Measurements from ENCODE around the gene TEN1. TPM values are rescaled to one million over a fixed set of nuclear protein-coding genes. Genes with fewer than 3 reads are reported as not detected.

TEN1 gene
- total and polyA plus RNA-seq, 4 donors: 20.6 to 33.5 (median 29.0) TPM

GRCh38 chr17:76023900-76024237, 44.8 kb downstream of the TEN1 start:
- DNase-seq (no peak), ATAC-seq (ENCODE audit: insufficient read depth, low FRiP score) (no peak)
- Histone ChIP-seq H3K9me3 (ENCODE audit: control insufficient read depth in 4 of 4, insufficient read depth in 3 of 4, low read length in 3 of 4) (no peaks in the 10 kb centered on the region), H3K36me3 (ENCODE audit: control insufficient read depth in 4 of 4, insufficient read depth in 4 of 4, low read length in 4 of 4) (peaks cover 0 to 2% (median 0%) of the 10 kb centered on the region in 4 donors), H3K4me1 (ENCODE audit: control insufficient read depth in 5 of 5, insufficient read depth in 5 of 5, low read length in 5 of 5) (no peaks in the 10 kb centered on the region), H3K4me3 (no peak overlapping the region), H3K9ac (ENCODE audit: insufficient read depth in 1 of 2, low read length in 2 of 2) (no peak overlapping the region), H3K27me3 (ENCODE audit: control insufficient read depth in 3 of 3, insufficient read depth in 3 of 3, low read length in 2 of 3) (no peaks in the 10 kb centered on the region), H3K27ac (ENCODE audit: low read depth in 1 of 2, low read length in 1 of 2) (no peak overlapping the region)
- 93 to 94% methylated on average over 9 of the region's 9 CpGs for WGBS, 2 donors
- TF ChIP-seq, protein P1, sequence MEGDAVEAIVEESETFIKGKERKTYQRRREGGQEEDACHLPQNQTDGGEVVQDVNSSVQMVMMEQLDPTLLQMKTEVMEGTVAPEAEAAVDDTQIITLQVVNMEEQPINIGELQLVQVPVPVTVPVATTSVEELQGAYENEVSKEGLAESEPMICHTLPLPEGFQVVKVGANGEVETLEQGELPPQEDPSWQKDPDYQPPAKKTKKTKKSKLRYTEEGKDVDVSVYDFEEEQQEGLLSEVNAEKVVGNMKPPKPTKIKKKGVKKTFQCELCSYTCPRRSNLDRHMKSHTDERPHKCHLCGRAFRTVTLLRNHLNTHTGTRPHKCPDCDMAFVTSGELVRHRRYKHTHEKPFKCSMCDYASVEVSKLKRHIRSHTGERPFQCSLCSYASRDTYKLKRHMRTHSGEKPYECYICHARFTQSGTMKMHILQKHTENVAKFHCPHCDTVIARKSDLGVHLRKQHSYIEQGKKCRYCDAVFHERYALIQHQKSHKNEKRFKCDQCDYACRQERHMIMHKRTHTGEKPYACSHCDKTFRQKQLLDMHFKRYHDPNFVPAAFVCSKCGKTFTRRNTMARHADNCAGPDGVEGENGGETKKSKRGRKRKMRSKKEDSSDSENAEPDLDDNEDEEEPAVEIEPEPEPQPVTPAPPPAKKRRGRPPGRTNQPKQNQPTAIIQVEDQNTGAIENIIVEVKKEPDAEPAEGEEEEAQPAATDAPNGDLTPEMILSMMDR (IDR thresholded peaks at IDR 0.05; ENCODE audit: control extremely low read depth, extremely low read depth): no peak

GRCh38 chr17:76024353-76024752, 45.3 kb downstream of the TEN1 start:
- Histone ChIP-seq H3K4me1 (ENCODE audit: control insufficient read depth in 5 of 5, insufficient read depth in 5 of 5, low read length in 5 of 5) (peaks cover 0 to under 1% (median 0%) of the 10 kb centered on the region in 5 donors), H3K27me3 (ENCODE audit: control insufficient read depth in 3 of 3, insufficient read depth in 3 of 3, low read length in 2 of 3) (no peaks in the 10 kb centered on the region), H3K9me3 (ENCODE audit: control insufficient read depth in 4 of 4, insufficient read depth in 3 of 4, low read length in 3 of 4) (no peaks in the 10 kb centered on the region), H3K4me3 (no peak overlapping the region), H3K36me3 (ENCODE audit: control insufficient read depth in 4 of 4, insufficient read depth in 4 of 4, low read length in 4 of 4) (peaks cover 0 to 2% (median 0%) of the 10 kb centered on the region in 4 donors), H3K27ac (ENCODE audit: low read depth in 1 of 2, low read length in 1 of 2) (no peak overlapping the region), H3K9ac (ENCODE audit: insufficient read depth in 1 of 2, low read length in 2 of 2) (no peak overlapping the region)
- TF ChIP-seq, protein P1 (IDR thresholded peaks at IDR 0.05; ENCODE audit: control extremely low read depth, extremely low read depth): no peak
- ATAC-seq (ENCODE audit: insufficient read depth, low FRiP score) (no peak), DNase-seq (no peak)
- 76 to 84% methylated on average over 9 of the region's 9 CpGs for WGBS, 2 donors

- H3K9ac ChIP-seq (ENCODE audit: insufficient read depth in 1 of 2, low read length in 2 of 2): no peak overlapping the region
- H3K27ac ChIP-seq (ENCODE audit: low read depth in 1 of 2, low read length in 1 of 2): no peak overlapping the region
- peaks cover 0 to 6% (median 0%) of the 10 kb centered on the region in 5 donors for H3K4me1 ChIP-seq (ENCODE audit: control insufficient read depth in 5 of 5, insufficient read depth in 5 of 5, low read length in 5 of 5)
- whole genome bisulfite sequencing, 2 donors: 67 to 89% methylated on average over 12 of the region's 12 CpGs
- H3K4me3 ChIP-seq: no peak overlapping the region
- H3K9me3 ChIP-seq (ENCODE audit: control insufficient read depth in 4 of 4, insufficient read depth in 3 of 4, low read length in 3 of 4): no peaks in the 10 kb centered on the region
- no peaks in the 10 kb centered on the region for H3K27me3 ChIP-seq (ENCODE audit: control insufficient read depth in 3 of 3, insufficient read depth in 3 of 3, low read length in 2 of 3)
- ATAC-seq (ENCODE audit: insufficient read depth, low FRiP score) (no peak), DNase-seq (no peak)
- TF ChIP-seq, protein P1 (IDR thresholded peaks at IDR 0.05; ENCODE audit: control extremely low read depth, extremely low read depth): no peak
- peaks cover 0 to 2% (median 0%) of the 10 kb centered on the region in 4 donors for H3K36me3 ChIP-seq (ENCODE audit: control insufficient read depth in 4 of 4, insufficient read depth in 4 of 4, low read length in 4 of 4)
Observed at GRCh38 chr17:76025294-76025693, 46.3 kb downstream of the TEN1 start.

GRCh38 chr17:76026714-76027158, 47.7 kb downstream of the TEN1 start:
- ATAC-seq (ENCODE audit: insufficient read depth, low FRiP score): peak; percentile 19
- Histone ChIP-seq H3K27ac (ENCODE audit: low read depth in 1 of 2, low read length in 1 of 2) (peak overlapping the region in 1 of 2 donors; percentile 78), H3K36me3 (ENCODE audit: control insufficient read depth in 4 of 4, insufficient read depth in 4 of 4, low read length in 4 of 4) (peaks cover 0 to 2% (median 0%) of the 10 kb centered on the region in 4 donors), H3K4me3 (no peak overlapping the region), H3K4me1 (ENCODE audit: control insufficient read depth in 5 of 5, insufficient read depth in 5 of 5, low read length in 5 of 5) (peaks cover 0 to 6% (median 0%) of the 10 kb centered on the region in 5 donors), H3K27me3 (ENCODE audit: control insufficient read depth in 3 of 3, insufficient read depth in 3 of 3, low read length in 2 of 3) (no peaks in the 10 kb centered on the region), H3K9me3 (ENCODE audit: control insufficient read depth in 4 of 4, insufficient read depth in 3 of 4, low read length in 3 of 4) (no peaks in the 10 kb centered on the region), H3K9ac (ENCODE audit: insufficient read depth in 1 of 2, low read length in 2 of 2) (no peak overlapping the region)
- 67 to 74% methylated on average over 12 to 15 of the region's 15 CpGs for WGBS, 2 donors
- DNase-seq: no peak
- TF ChIP-seq, protein P1 (IDR thresholded peaks at IDR 0.05; ENCODE audit: control extremely low read depth, extremely low read depth): no peak
